ENCODE results near the gene EPN2. TPM values are rescaled to one million over a fixed set of nuclear protein-coding genes. Genes with fewer than 3 reads are reported as not detected.

Gene EPN2
- total RNA-seq, 1 donor from 2014 or later: 14.2 TPM

DNA sequence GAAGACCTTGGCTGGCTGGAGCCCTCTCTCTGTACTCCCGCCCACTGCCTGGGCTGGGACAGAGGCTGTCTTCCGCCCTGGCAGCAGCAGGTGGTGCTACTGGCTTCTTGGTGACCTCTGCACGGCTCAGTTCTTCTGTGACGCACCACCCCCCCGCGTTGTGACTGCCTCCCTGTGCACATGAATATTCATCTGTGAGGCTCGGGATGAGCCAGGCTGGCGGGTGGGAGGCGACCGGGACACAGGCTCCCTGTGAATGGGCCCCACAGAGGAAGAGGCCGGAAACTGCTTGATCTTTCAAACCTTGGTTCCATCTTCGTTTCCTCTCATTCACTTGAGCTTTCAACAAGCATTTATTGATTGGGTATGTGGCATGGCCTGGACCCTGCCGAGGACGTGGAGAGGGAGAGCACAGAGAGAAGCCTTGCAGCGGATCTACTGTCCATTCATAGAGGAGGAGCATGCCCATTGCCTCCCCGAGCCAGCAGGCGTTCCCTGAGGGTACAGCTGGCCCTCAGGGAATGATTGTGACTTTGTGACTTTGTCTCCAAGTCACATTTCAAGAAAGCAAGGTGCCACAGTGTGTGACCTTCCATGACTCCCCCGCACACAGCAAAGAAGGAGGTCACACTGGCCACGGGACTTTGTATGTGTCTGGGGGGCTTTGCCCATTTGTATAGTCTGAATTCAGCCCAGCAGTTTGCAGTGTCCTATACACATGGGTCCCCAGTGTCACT lies 80.4 kb downstream of the EPN2 start:
- peak; percentile 63 for DNase-seq (ENCODE audit: low read depth)
- peak overlapping the region; percentile 5 for H3K4me3 ChIP-seq (ENCODE audit: low read depth, low read length)
- TF ChIP-seq, protein P1, sequence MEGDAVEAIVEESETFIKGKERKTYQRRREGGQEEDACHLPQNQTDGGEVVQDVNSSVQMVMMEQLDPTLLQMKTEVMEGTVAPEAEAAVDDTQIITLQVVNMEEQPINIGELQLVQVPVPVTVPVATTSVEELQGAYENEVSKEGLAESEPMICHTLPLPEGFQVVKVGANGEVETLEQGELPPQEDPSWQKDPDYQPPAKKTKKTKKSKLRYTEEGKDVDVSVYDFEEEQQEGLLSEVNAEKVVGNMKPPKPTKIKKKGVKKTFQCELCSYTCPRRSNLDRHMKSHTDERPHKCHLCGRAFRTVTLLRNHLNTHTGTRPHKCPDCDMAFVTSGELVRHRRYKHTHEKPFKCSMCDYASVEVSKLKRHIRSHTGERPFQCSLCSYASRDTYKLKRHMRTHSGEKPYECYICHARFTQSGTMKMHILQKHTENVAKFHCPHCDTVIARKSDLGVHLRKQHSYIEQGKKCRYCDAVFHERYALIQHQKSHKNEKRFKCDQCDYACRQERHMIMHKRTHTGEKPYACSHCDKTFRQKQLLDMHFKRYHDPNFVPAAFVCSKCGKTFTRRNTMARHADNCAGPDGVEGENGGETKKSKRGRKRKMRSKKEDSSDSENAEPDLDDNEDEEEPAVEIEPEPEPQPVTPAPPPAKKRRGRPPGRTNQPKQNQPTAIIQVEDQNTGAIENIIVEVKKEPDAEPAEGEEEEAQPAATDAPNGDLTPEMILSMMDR (conservative IDR thresholded peaks at IDR 0.05; ENCODE audit: low read depth, low read length): peak; percentile 56

DNA sequence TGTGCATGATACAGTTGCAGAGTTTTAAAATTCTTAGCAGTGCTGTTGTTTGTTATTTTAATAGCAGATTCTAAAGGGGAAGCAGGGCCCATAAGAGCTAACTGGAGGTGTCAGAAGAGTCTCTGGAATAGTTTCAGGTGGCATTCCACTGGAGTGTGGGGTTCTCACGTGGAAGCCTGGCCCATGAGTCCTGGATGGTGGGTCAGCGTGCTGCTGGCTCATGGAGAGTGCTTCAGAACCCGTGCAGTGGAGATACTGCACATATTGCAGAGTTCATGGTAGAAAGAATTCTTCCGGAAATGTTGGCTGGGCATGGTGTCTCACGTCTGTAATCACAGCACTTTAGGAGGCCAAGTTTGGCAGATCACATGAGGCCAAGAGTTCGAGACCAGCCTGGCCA lies 81.4 kb downstream of the EPN2 start:
- TF ChIP-seq, protein P1 (conservative IDR thresholded peaks at IDR 0.05; ENCODE audit: low read depth, low read length): no peak
- no peak for DNase-seq (ENCODE audit: low read depth)
- no peak overlapping the region for H3K4me3 ChIP-seq (ENCODE audit: low read depth, low read length)

DNA sequence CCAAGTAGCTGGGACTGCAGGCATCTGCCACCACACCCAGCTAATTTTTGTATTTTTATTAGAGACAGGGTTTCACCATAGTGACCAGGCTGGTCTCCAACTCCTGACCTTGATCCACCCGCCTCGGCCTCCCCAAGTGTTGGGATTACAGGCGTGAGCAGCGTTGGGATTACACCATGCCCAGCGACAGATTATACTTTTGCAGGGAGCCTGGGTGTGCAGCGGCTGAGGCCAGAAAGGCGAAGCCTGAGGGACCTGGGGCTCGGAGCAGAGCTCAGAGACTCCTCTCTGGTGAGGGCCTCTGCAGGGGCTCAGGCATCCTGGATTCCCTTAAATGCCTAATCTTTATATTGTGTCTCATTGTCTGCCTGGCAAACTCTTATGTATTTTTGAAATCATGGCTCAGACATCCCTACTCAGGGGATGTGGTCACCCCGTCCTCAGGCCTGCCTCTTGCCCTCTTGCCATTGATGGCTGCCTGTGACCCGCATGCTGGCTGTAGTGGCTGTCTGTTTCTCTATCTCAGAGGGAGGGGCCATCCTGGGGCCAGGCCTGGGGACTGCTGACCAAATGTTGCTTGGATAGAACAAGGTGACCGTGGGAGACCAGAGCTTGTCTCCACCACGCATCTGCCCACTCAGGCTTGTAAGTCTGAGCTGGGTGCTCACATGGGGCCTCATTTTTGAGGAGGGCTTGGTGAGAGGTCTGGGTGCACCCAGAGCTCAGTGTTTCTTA lies 82.8 kb downstream of the EPN2 start:
- H3K4me3 ChIP-seq (ENCODE audit: low read depth, low read length): no peak overlapping the region
- DNase-seq (ENCODE audit: low read depth): no peak
- TF ChIP-seq, protein P1 (conservative IDR thresholded peaks at IDR 0.05; ENCODE audit: low read depth, low read length): no peak

DNA sequence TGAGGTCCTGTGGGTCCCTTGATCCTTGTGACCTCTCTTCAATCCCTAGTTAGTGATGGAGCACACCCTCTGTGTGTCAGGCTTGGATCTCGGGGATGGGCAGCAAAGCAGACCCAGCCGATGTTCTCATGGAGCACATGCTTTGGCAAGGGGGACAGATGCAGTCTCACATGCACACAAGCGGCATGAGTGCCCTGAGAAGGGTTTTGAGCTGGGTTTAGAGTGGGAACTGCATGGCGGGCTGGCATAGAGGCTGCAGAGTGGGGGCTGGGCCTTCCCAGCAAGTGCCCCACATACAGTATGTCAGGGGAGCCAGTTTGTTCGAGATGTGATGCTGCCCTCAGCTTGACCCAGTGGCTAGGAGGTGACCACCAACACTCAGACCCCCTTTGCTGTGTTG lies 83.7 kb downstream of the EPN2 start:
- H3K4me3 ChIP-seq (ENCODE audit: low read depth, low read length): no peak overlapping the region
- TF ChIP-seq, protein P1 (conservative IDR thresholded peaks at IDR 0.05; ENCODE audit: low read depth, low read length): no peak
- no peak for DNase-seq (ENCODE audit: low read depth)

DNA sequence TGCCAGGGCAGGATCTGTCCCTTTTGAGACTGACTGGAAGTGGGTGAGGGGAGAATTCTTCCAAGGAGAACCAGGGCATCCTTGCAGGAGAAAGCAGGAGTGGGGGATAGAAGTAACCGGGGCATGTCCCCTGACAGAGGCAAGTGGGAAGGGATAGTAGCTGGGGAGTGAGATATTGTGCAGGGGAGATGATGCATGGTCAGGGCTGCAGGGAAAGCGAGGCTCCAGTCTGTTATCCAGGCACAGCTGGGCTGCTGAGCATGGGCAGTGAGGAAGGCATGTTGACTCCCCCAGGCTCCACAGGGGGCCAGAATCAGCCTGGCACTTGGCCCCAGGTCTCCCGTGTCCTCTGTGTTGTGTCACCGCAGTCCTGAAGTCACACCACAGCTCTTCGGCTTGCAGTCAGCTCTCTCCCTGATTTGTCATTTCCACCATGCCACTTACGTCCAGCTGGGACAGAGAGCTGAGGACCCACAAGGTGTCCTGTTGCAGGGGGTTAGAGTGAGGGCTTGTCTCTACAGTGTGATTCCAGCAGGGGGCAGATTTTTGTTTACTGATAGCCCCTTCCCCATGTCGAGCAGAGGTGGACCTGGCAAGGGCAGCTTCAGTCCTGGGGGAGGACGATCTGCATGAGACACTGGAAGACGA lies 84.4 kb downstream of the EPN2 start:
- DNase-seq (ENCODE audit: low read depth): no peak
- no peak overlapping the region for H3K4me3 ChIP-seq (ENCODE audit: low read depth, low read length)

DNA sequence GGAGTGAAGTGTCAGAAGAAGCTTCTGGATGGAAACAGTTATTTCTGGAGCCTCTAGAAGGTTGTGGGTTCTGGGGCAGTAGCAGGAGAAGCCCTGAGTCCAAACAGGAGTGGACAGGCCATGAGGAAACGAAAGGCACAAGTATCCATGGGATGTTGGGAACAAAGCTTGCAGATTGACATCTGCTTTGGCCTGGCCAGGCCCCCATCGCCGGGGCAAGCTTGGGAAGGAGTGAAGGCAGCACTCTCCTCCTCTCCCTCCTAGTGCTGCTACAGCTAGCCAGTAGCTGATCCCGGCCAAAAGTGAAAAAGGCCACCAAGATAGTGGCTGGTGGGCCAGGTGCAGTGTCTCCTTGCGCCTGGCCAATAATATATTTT lies 85.0 kb downstream of the EPN2 start:
- no peak overlapping the region for H3K4me3 ChIP-seq (ENCODE audit: low read depth, low read length)
- TF ChIP-seq, protein P1 (conservative IDR thresholded peaks at IDR 0.05; ENCODE audit: low read depth, low read length): no peak
- DNase-seq (ENCODE audit: low read depth): no peak

More for the DNA sequence above, 84.4 kb downstream of the EPN2 start:
- TF ChIP-seq, protein P1 (conservative IDR thresholded peaks at IDR 0.05; ENCODE audit: low read depth, low read length): no peak

Data from epithelial cell of proximal tubule (primary cell).